ENCODE measurements around the gene IDI1.
"Not testable (repeated sequence)": the region's sequence is repeated elsewhere in the genome, so short reads cannot be mapped to it uniquely, and the experiment has no call there.

IDI1 gene

DNA sequence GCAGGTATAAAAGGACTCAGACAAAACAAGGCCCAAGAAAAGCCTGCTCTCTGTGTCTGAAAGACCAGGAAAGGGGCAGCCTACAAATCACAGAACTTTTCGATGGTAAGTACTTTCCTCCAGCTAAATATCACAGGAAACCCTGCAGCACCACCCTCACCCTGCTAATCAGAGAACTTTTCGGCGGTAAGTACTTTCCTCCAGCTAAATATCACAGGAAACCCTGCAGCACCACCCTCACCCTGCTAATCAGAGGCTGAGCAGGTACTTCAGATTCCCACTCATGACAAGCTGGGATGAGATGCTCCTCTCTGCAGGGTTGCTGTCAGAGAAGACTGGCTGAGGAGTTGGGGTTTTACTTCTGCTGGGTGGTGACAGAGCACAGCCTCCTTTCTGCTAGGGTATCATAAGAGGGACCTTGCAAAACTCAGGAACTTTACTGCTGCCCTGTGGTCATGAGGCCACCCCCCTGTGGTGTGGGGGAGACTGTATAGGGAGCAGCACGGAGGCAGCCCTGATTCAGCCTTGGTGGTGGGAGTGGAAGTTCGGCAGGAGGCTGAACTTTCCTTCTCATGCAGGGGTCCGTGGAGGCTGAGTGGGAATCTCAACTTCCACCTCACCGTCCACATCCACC lies 14.4 kb upstream of the IDI1 start:
- no peak for DNase-seq (ENCODE audit: low spot score)

DNA sequence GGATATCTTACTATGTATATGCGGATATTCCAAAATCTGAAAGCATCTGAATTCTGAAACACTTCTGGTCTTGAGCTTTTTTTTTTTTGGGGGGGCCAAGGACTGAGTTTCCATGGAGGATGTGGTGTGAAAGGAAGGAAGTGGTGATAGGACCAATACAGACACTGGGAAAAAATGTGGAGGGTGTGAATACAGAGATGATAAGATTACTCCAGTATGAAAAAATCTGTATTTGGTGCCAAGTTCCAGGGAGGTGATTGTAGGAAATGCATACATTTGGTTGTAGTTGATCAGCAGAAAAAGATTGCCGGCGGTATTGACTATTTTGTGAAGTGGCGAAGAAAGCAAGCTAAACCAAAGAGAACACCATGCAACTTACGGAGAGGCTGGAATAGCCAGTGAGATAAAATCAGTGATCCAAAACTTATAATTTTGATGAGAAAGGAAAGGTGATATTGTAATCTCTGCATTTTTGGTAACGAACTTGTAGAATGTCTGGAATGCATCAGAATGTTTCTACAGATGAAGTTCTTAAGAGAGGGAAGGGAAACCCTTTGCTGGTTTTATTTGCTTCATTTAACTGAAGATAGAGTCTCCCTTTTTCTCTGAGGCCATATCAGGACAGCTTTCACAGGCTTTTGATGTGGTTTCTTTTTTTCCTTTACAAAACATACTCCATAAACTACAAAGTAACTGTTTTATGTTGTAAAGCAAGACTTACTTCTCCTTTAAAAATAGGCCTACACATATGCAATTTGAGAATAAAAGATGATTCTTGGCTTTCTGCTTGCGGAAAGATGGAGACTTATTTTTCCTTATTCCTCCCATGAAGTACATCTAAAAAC lies 13.2 kb upstream of the IDI1 start:
- DNase-seq (ENCODE audit: low spot score), result no peak

DNA sequence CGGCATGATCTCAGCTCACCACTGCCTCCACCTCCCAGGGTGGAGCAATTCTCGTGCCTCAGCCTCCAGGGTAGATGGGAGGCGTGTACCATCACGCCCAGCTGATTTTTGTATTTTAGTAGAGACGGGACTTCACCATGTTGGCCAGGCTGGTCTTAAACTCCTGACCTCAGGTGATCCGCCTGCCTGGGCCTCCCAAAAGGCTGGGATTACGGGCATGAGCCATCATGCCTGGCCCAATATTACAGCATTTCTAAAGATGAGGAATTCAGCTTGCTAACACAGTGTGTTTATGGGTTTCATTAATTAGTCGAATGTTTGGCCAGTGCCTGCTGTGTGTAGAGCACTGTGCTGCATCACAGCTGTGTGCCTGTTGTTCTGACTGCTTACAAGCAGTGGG lies 11.0 kb upstream of the IDI1 start:
- no peak for DNase-seq (ENCODE audit: low spot score)

DNA sequence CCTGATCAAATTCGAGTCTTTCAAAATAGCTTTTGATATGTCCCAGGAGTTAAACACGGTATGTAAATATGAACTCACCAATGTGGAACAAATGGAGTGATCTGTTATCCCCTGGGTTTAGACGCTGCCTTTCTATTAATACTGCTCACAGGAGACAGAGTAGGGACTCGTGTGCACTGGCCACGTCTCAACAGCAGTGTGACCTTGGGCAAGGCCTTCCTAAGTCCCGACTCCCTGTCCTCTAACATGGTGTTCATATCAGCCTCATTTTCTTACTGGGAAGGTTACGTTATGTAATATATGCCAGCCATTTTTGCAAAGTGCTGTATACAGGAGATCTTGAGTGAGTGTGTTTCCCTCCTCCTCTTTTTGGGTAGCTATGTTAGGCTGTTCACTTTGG lies 9.1 kb upstream of the IDI1 start:
- no peak for DNase-seq (ENCODE audit: low spot score)

DNA sequence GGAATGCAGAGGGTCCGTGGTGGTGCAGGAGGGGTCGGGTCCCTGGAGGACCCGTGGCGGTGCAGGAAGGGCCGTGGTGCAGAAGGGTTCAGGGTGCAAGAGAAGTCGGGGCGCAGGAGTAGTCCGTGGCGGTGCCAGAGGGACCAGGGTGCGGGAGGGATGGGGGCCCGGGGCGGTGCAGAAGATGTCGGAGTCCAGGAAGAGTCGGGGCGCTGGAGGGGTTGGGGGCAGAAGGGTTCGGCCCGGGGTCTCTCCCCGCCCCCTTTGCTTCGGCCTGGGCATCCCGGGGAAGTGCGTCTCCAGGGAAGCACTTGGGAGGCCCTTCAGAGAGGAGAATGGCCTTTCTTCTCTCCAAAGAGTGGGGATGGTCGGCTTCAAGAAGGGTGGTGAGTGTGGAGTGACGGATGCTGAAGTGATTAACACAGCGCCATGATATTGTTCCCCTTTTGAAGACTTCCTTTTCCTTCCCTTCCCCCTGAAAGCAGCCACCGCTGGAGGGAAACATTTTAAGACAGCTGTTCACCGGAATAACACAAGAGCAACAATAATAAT lies 8.3 kb upstream of the IDI1 start:
- peak; percentile 58 for DNase-seq (ENCODE audit: low spot score)

DNA sequence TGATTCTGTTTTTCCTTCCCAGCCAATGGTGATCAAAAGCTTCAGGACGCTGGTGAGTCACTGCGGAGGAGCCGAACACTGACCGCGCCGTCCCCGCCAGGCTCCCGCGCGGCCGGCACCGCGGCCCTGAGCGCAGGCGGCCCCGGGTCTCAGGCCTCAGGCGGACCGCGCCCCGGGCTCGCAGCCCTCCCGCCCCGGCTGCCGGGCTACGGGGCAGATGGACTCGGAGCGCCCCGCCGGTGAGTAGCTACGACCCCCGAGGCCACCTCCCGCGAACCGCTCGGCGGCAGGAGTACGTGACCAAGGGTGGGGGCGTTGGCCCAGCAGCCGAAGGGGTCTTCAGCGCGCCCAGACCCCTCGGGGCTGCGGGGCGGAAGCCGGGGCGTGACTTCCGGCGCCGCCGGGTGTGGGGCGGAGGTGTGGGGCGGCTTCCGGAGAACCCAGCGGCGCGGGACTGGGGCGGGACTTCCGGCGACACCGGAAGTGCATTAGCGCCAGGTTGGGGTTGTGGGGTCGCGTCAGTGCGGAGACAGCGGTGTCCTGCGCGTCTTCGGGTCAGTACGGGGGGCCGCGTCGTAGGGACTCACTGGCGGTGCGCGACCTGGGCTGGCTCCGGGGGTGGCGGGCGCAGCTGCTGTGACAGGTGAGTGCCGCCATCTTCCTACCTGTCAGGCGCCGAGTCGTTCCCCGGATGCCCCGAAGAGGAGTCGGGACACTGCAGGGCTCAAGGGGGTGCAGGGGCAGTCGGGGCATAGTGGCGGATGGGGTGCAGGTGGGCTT lies 7.6 kb upstream of the IDI1 start, which contains the start of gene WDR37:
WDR37 (plus strand) TSS at position 60 of the 780 bp plus-strand sequence. CDS start 15,771 bp downstream, outside the sequence.
- DNase-seq (ENCODE audit: low spot score), result peak; percentile 86

DNA sequence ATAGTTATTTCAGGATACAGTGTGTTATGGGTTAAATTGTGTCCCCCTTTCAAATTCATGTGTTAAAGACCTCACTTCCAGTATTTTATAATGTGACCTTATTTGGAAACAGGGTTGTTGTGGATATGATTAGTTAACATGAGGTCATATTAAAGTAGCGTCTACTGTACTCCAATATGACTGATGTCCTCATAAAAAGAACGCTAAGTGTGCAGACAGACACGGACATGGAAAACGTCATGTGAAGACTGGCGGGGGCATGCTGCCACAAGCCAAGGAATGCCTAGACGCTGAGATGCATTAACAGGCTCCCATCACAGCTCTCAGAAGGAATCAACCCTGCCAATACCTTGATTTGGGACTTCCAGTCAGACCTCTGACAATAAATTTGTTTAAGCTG lies 5.8 kb upstream of the IDI1 start:
- DNase-seq (ENCODE audit: low spot score), result no peak

DNA sequence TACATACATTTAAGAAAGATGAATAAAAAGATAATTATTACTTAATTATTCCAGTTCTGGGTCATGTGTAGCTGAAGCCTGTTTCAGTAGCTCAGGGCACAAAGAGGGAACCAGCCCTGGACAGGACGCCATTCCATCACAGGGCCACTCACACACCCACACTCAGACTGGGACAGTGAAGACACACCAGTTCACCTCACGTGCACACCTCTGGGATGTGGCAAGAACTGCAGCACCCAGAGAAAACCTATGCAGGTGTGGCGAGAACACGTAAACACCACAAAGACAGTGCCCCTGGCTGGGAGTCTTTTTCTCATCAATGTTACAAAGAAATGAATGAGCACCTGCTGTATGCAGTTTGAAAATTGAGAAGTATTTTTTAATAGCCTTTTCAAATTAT lies 1.6 kb upstream of the IDI1 start:
- peak; percentile 86 for DNase-seq (ENCODE audit: low spot score)

DNA sequence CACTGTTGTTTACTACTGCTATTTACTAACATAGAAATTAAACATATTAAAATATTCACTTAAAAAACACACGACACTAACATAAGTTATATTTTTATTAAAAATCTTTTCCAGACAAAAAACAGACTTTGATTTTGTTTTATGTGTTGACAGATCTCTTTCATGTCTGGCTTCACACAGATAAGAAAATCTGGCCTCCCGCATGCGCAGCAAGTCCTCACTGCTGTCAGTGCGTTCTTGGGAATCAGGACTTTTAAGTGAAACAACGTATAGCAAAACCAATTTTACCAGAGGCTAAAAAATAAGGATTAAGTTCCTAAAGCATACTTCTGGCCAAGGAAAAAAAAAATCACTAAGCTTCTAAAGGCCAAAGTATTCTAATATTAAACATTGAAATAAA lies 1.2 kb upstream of the IDI1 start:
- DNase-seq (ENCODE audit: low spot score), result peak; percentile 60

DNA sequence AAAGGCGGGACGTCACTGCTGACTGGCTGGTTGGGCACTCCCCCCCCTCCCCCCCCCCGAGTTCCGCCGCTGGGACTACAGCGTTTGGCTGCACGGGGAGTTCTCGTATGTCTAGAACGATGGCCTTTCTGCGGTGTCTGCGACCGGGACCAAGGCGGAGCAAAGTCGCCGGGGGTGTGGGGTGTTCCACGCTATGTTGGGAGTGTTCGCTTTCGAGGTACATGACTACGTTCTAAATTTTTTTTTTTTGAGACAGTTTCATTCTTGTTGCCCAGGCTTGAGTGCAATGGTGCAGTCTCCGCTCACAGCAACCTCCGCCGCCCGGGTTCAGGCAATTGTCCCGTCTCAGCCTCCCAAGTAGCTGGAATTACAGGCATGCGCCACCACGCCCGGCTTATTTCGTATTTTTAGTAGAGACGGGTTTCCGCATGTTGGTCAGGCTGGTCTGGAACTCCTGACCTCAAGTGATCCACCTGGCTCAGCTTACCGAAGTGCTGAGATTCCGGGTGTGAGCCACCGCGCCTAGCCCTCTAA lies 573 bp upstream of the IDI1 start:
- DNase-seq (ENCODE audit: low spot score), result no peak

DNA sequence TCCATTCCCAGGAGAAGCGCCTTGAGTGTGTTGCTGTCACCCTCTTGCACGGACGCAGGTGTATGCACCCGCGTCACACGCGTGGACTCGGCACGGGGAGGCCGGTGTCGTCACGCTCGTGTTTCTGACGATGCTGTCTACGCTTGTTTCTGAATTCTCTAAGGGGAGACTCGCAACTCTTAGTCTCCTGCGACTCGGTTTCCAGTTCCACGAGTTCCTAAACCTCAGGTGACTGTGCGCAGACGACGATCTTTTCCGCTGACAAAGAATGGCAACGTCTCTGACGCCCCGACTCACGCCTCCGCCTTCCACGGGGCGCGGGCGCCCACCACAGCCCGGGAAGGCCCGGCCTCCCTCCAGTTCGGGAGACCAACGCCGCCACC lies 579 bp downstream of the IDI1 start:
- no peak for DNase-seq (ENCODE audit: low spot score)

DNA sequence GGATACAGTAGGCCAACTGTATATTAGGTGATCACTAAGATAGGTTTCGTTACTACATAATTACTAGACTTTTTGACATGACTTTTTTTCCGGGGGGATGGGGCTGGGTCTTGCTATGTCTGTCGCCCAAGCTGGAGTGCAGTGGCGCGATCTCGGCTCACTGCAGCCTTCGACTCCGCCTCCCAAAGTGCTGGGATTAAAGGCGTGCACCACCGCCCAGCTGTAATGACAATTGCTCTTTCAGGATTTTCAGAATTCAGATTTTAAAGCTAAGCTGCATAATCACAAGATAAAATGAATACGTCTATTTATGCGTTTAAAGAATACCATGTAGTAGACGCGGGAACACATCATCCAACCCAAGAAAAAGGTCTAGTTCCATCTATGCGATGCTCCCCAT lies 982 bp downstream of the IDI1 start:
- DNase-seq (ENCODE audit: low spot score), result peak; percentile 55

DNA sequence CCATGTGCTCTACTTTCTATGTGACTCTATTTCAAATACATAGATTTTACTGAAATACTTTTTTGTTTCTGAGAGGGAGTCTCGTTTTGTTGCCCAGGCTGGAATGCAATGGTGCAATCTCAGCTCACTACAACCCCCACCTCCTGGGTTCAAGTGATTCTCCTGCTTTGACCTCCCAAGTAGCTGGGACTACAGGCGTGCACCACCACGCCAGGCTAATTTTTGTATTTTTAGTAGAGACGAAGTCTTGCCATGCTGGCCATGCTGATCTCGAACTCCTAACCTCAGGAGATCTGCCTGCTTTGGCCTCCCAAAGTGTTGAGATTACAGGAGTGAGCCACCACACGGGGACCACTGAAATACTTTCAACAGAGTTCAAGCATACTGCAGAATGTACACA lies 3.5 kb downstream of the IDI1 start:
- DNase-seq (ENCODE audit: low spot score), result no peak

DNA sequence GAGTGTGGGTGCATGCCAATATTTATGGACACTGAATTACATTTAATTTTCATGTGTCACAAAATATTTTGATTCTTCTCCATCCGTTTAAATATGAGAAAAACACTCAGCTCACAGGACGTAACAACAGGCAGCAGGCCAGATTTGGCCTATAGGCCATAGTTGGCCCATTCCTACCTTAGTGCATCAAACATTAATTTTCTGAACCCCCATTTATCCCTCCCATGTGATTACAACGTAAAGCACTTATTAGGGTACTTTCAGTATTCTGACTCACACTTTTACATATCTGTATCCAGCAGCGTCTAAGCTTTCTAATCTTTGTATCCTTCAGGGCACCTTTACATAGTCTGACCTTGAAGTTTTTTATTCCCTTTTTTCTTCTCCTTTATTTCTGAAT lies 4.0 kb downstream of the IDI1 start:
- no peak for DNase-seq (ENCODE audit: low spot score)

DNA sequence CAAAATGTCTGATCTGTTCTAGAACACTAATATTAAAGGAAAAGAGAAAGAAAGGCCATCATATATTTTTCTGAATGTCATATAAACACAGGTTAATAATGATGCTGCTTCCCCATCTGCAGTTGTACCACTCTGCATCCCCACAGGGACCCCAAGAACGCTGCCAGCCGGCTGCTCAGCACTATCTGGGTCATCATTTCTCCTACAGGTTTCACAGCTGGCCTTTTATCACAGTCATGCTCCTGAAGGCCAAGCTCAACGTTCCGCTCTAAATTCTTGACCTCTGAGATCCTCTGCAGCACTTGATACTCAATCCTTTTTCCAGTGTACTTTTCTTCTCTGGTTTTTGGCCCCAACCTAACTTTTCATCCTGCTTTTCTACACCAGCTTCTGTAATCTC lies 4.8 kb downstream of the IDI1 start:
- peak; percentile 63 for DNase-seq (ENCODE audit: low spot score)

DNA sequence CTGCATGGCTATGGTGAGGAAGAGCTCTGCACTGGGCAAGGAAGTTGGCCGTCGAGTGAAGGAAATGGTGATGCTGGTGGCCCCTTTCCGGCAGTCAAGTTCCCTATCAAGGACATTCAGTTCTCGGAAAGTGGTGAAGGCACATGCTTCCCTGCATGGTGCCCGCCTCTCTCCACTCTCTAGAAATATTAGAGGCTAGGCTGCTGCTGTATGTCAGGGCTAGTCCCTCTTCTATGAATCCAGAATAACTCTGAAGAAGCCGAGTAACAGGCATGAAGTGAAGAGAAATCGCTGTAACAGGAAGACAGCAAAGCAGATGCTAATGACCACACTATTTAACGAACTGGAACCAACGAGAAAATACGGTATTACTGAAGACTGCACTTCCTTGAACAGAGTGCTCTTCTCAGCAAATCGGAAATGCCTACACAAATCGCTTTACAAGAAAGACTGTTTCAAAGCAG lies 5.4 kb downstream of the IDI1 start:
- DNase-seq (ENCODE audit: low spot score), result peak; percentile 88

DNA sequence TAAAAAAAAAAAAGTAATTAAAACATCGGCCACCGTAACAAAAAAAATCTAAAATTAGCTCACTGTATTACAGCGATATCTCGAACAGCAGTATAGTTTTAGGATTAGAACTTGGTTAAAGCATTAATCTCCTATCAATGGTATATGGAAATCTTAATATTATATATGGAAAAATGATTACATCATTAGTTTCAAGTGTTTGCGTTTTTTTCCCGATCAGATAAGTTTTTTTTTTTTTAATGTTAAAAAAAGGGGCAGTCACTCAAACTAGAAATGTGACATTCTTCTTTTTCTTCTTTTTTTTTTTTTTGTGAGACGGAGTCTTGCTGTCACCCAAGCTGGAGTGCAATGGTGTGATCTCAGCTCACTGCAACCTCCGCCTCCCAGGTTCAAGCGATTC lies 7.4 kb downstream of the IDI1 start:
- DNase-seq (ENCODE audit: low spot score), result no peak

DNA sequence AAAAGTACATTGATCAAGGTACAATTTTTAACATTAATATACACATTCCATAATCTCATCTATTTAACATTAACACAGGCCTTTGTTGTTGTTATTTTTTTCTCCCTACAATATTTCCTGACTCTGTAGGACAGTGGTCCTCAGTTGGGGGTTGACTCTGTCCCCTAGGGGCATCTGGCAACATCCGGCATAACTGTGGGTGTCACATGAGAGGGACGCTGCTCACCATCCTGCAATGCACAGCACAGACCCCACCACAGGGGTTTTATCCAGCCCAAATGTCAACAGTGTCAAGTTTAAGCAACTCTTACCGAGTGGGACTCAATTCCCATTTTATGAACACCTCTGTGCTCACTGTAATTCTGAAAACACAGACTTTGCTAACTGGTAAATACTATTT lies 8.8 kb downstream of the IDI1 start:
- no peak for DNase-seq (ENCODE audit: low spot score)

DNA sequence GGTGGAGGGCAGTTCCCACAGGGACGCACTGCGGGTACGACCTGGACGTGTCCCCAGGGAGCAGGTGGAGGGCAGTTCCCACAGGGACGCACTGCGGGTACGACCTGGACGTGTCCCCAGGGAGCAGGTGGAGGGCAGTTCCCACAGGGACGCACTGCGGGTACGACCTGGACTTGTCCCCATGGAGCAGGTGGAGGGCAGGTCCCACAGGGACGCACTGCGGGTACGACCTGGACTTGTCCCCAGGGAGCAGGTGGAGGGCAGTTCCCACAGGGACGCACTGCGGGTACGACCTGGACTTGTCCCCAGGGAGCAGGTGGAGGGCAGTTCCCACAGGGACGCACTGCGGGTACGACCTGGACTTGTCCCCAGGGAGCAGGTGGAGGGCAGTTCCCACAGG lies 10.2 kb downstream of the IDI1 start:
- not testable (repeated sequence) for DNase-seq (ENCODE audit: low spot score)

DNA sequence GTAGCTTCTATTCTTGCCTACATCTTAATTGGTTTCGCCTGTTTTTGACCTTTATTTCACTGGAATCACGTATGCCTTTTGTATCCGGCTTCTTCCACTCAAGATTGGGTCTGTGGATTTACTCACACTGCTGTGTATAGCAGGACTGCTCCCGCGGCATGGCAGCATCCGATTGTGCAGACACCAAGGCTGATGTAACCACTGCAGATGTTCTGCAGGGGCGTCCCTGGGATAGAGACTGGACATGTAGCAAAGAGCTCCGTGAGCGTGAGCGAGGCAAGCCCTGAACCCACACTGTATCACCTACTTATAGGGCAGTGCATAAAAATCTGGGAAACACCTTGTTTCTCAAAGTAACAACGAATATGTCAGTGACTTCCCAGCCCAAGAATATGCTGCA lies 11.8 kb downstream of the IDI1 start:
- DNase-seq (ENCODE audit: low spot score), result no peak

DNA sequence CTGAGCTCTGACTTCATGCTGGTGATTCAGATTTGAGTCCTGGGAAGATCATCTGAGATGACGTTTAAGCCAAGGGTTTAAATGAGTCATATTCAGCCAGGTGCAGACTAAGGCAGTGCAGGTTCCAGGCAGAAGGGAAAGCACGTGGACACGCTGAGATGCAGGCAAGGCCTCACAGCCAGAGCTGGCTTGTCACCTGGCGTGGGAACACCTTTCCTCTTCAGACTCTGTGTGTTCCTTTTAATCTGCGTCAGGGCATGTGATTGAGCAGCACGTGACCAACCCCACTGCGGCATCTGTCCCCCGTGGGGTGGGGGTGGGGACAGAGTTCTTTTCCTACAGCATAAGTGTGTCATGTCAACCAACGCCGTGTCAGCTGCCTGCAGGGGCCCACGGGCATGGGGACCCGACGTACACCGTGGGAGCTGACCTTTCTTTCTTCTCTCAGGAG lies 12.6 kb downstream of the IDI1 start:
- peak; percentile 35 for DNase-seq (ENCODE audit: low spot score)

DNA sequence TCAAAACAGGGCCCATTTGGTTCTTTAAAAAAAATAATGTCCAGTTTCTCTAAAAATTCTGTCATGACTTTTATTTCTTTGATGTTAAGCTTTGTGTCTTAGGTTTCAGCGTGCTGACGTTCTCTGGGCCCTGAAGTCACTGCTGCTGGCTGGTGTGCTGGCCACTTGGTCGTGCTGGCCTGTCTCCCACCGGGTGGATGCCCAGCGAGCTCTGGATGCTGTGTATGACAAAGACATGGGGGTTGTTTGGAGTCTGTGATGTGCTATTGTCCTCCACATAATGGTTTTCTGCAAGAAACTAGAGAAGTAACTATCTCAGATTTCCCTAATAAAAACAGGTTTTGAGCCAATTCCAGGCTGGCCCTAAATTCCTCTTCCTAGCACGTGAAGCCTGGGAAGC lies 13.7 kb downstream of the IDI1 start:
- no peak for DNase-seq (ENCODE audit: low spot score)

All from NAMALWA (cell line).